CD14-positive monocyte (primary cell): ENCODE data around the gene AFF3. TPM values are rescaled to one million over a fixed set of nuclear protein-coding genes. Genes with fewer than 3 reads are reported as not detected.

Source experiments
- DNase-seq, 3 donors: peaks; one replicate each; pipeline ENCODE4 v3.0.0-alpha.2; 2011 to 2022
- H2AFZ ChIP-seq: 2 replicates; pipeline ENCODE4 v1.6.0; 2012; ENCODE audit warnings: mild to moderate bottlenecking, low read depth, low read length, inconsistent platforms; ENCODE audit not compliant: insufficient read depth, poor library complexity, severe bottlenecking
- H3K27ac ChIP-seq, 2 donors: 1 replicate in 1 of 2; 2 replicates in 1 of 2; pipeline ENCODE4 v1.5.1; 2012 to 2013; ENCODE audit warnings: low read length in 2 of 2, control low read depth in 1 of 2, inconsistent platforms in 1 of 2, low read depth in 1 of 2, mild to moderate bottlenecking in 1 of 2
- H3K27me3 ChIP-seq, 2 donors: one replicate each; pipeline versions ENCODE4 v1.6.0 to v1.6.1; 2011 to 2013; ENCODE audit warnings: low read length in 2 of 2; ENCODE audit not compliant: control insufficient read depth in 2 of 2, insufficient read depth in 2 of 2
- H3K36me3 ChIP-seq, 2 donors: replicated peaks in 1 of 2; 1 replicate in 1 of 2; 2 replicates in 1 of 2; pipeline versions ENCODE4 v1.5.1 to v1.6.1; 2012 to 2013; ENCODE audit warnings: low read length in 2 of 2, control low read depth in 1 of 2, inconsistent platforms in 1 of 2, mild to moderate bottlenecking in 1 of 2; ENCODE audit not compliant: insufficient read depth in 2 of 2, control insufficient read depth in 1 of 2
- H3K4me1 ChIP-seq, 2 donors: 1 replicate in 1 of 2; 2 replicates in 1 of 2; pipeline versions ENCODE4 v1.5.1 to v1.6.1; 2012 to 2013; ENCODE audit warnings: low read length in 2 of 2, control low read depth in 1 of 2, inconsistent platforms in 1 of 2, mild to moderate bottlenecking in 1 of 2, moderate library complexity in 1 of 2; ENCODE audit not compliant: insufficient read depth in 2 of 2, control insufficient read depth in 1 of 2
- H3K4me2 ChIP-seq: replicated peaks from 2 replicates; pipeline ENCODE3; 2012; ENCODE audit warnings: low read length, moderate library complexity, mild to moderate bottlenecking; ENCODE audit not compliant: poor library complexity, severe bottlenecking; ENCODE audit errors: extremely low read depth
- H3K4me3 ChIP-seq, 3 experiments: fragments of 200-600 bp in 1 of 3; sonication (generic) in 1 of 3; replicated peaks in 1 of 3; 1 replicate in 2 of 3; 2 replicates in 1 of 3; pipeline ENCODE4 v1.5.1; 2011 to 2013; ENCODE audit warnings: low read length in 3 of 3, mild to moderate bottlenecking in 3 of 3, control low read depth in 2 of 3, low read depth in 2 of 3, inconsistent platforms in 1 of 3, moderate library complexity in 1 of 3
- H3K79me2 ChIP-seq: 2 replicates; pipeline ENCODE4 v1.6.0; 2012; ENCODE audit warnings: mild to moderate bottlenecking, control low read depth, inconsistent platforms, low read length, moderate library complexity; ENCODE audit not compliant: insufficient read depth
- H3K9ac ChIP-seq: 2 replicates; pipeline ENCODE4 v1.6.0; 2017; ENCODE audit warnings: low read length, mild to moderate bottlenecking; ENCODE audit not compliant: insufficient read depth, poor library complexity, severe bottlenecking
- H3K9me3 ChIP-seq, 2 donors: replicated peaks in 1 of 2; 1 replicate in 1 of 2; 2 replicates in 1 of 2; pipeline versions ENCODE4 v1.5.1 to v1.6.1; 2012 to 2013; ENCODE audit warnings: low read length in 2 of 2, control low read depth in 1 of 2; ENCODE audit not compliant: control insufficient read depth in 1 of 2, insufficient read depth in 1 of 2
- H4K20me1 ChIP-seq: 2 replicates; pipeline ENCODE4 v1.6.0; 2012; ENCODE audit warnings: mild to moderate bottlenecking, low read length, control low read depth, moderate library complexity; ENCODE audit not compliant: insufficient read depth
- H3K27ac Mint-ChIP-seq, 7 donors: one replicate each; pipeline ENCODE4 v1.8.0; 2020; ENCODE audit warnings: mild to moderate bottlenecking in 7 of 7, mixed read lengths in 7 of 7, moderate library complexity in 6 of 7, inconsistent platforms in 2 of 7
- H3K27me3 Mint-ChIP-seq, 3 donors: one replicate each; pipeline ENCODE4 v1.8.0; 2021 to 2022; ENCODE audit warnings: low read depth in 3 of 3, mild to moderate bottlenecking in 3 of 3, mixed read lengths in 3 of 3, moderate library complexity in 3 of 3, inconsistent platforms in 1 of 3
- H3K36me3 Mint-ChIP-seq, 2 donors: one replicate each; pipeline ENCODE4 v1.8.0; 2020; ENCODE audit warnings: mixed read lengths in 2 of 2, inconsistent platforms in 1 of 2, mild to moderate bottlenecking in 1 of 2
- H3K4me1 Mint-ChIP-seq: one replicate; pipeline ENCODE4 v1.8.0; 2020; ENCODE audit warnings: mild to moderate bottlenecking, mixed read lengths
- H3K4me3 Mint-ChIP-seq, 2 donors: one replicate each; pipeline ENCODE4 v1.8.0; 2020; ENCODE audit warnings: mild to moderate bottlenecking in 2 of 2, mixed read lengths in 2 of 2, moderate library complexity in 1 of 2
- H3K9me3 Mint-ChIP-seq, 7 donors: one replicate each; pipeline ENCODE4 v1.8.0; 2020 to 2022; ENCODE audit warnings: mixed read lengths in 7 of 7, mild to moderate bottlenecking in 6 of 7, moderate library complexity in 6 of 7, inconsistent platforms in 2 of 7
- WGBS: methylation state at CpG from one replicate; pipeline ENCODE4 v1.1.5; 2013; ENCODE audit warnings: missing lambda C conversion rate; ENCODE audit not compliant: insufficient coverage; 5-methylcytosine and 5-hydroxymethylcytosine counted together
- intact Hi-C, 2 donors: fragments of 100-400 bp; cut with micrococcal nuclease; formaldehyde crosslinking; loops; one replicate each; pipeline versions ENCODE4 v1.15.0 to v1.15.1; 2023
- polyA plus RNA-seq, 3 donors: library from polyadenylated mRNA; depleted of rRNA in 1 of 3; unstranded in 2 of 3; stranded (reverse) in 1 of 3; fragments of 300-500 nt in 2 of 3; fragments of >200 nt in 1 of 3; fragmentation: Illumina TruSeq in 2 of 3; gene quantifications; 1 replicate in 2 of 3; 2 replicates in 1 of 3; pipeline ENCODE4 v1.2.3, GENCODE V29; 2012 to 2021
- TF ChIP-seq, protein P1 (sequence below): fragments of 200-600 bp; IDR thresholded peaks from one replicate; pipeline ENCODE4 v1.8.0; 2022; ENCODE audit warnings: antibody characterized with exemption, mild to moderate bottlenecking

The AFF3 gene
- polyA plus RNA-seq, 3 donors, result 0.17 to 4.1 (median 0.49) TPM

DNA sequence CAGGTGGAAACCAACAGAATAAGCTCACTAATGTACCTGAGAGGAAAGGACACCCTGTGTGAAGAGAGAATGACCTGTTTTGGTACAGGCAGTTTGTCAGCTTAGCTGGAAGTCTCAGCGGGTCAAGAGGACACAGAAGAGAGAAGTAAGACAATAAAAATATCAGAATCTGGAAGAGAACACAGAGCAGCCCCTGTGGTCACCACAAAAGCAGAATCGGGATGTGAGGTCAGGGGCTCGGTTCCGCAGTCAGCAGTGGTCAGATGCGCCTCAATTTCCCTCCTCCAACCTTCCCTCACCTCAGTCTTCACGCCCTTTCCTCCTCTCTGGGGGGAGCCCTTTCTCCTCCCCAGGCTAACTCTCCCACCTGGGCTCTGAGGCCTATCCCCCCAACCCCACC lies 122.9 kb downstream of the AFF3 start:
- 85% methylated on average over 6 of the region's 6 CpGs for WGBS

DNA sequence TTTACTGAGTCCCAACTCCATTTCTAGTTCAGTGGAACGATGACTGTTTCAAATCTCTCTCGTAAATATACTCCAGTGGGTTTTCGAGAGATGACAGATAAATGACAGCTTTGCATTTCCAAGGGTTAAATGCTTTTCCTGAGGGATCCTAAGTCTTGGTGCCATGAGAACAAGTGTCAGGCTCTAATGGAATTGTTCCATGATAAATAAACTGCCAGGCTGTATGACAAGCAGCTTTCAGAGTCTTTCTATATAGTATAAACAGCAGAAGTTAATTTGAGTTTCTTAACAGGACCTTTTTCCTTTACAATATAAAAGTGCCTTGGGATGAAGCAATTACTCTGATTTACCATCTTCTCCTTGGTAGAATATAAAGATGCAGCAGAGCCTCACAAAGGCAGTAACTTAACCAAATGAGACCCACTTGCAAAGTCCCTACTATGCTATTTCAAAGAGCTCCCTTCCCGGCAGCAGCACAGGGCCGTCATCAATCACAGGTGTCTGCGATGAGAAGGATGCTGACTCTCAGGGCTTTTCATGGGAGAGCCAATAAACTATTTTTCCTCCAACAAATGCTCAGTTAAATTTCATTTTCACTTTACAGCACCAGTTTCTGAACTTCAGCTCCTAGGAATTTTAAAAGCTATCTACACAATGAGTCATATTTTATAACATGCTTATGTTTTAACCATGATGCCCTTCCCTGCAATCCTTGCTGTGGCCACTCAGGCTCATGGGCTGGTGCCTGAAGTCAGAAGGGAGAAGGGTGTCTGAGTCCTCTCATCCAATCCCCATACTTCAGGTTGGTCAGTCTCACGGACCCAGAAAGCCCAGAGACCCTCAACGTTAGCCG lies 123.8 kb downstream of the AFF3 start:
- H3K36me3 ChIP-seq, result peaks cover 0 to 5% of the 10 kb centered on the region in 2 donors

More for the DNA sequence above, 122.9 kb downstream of the AFF3 start:
- H3K4me1 Mint-ChIP-seq, result peaks cover 19% of the 10 kb centered on the region
- Histone ChIP-seq H2AFZ (no peak overlapping the region), H3K4me1 (peaks cover 8 to 11% of the 10 kb centered on the region in 2 donors), H4K20me1 (no peaks in the 10 kb centered on the region), H3K4me2 (no peak overlapping the region), H3K27me3 (no peaks in the 10 kb centered on the region), H3K9ac (no peak overlapping the region), H3K27ac (no peak overlapping the region), H3K4me3 (no peak overlapping the region), H3K36me3 (peaks cover 0 to 5% of the 10 kb centered on the region in 2 donors), H3K79me2 (no peaks in the 10 kb centered on the region), H3K9me3 (no peaks in the 10 kb centered on the region)
- TF ChIP-seq, protein P1, sequence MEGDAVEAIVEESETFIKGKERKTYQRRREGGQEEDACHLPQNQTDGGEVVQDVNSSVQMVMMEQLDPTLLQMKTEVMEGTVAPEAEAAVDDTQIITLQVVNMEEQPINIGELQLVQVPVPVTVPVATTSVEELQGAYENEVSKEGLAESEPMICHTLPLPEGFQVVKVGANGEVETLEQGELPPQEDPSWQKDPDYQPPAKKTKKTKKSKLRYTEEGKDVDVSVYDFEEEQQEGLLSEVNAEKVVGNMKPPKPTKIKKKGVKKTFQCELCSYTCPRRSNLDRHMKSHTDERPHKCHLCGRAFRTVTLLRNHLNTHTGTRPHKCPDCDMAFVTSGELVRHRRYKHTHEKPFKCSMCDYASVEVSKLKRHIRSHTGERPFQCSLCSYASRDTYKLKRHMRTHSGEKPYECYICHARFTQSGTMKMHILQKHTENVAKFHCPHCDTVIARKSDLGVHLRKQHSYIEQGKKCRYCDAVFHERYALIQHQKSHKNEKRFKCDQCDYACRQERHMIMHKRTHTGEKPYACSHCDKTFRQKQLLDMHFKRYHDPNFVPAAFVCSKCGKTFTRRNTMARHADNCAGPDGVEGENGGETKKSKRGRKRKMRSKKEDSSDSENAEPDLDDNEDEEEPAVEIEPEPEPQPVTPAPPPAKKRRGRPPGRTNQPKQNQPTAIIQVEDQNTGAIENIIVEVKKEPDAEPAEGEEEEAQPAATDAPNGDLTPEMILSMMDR, result no peak
- peak overlapping the region in 2 of 7 donors; percentile 30 to 58 for H3K27ac Mint-ChIP-seq
- H3K27me3 Mint-ChIP-seq, result peaks cover 0 to 4% (median 3%) of the 10 kb centered on the region in 3 donors
- no peak for DNase-seq
- no peak overlapping the region for H3K4me3 Mint-ChIP-seq
- H3K36me3 Mint-ChIP-seq, result no peaks in the 10 kb centered on the region
- H3K9me3 Mint-ChIP-seq, result peaks cover 0 to 3% (median 0%) of the 10 kb centered on the region in 7 donors
- intact Hi-C loops, result no loop called here

More for the DNA sequence above, 123.8 kb downstream of the AFF3 start:
- H3K4me1 Mint-ChIP-seq, result peaks cover 19% of the 10 kb centered on the region
- Histone ChIP-seq H3K9me3 (no peaks in the 10 kb centered on the region), H3K4me2 (no peak overlapping the region), H3K4me3 (no peak overlapping the region), H3K9ac (no peak overlapping the region), H2AFZ (no peak overlapping the region), H3K27ac (no peak overlapping the region), H4K20me1 (no peaks in the 10 kb centered on the region), H3K4me1 (peaks cover 8 to 11% of the 10 kb centered on the region in 2 donors), H3K27me3 (no peaks in the 10 kb centered on the region), H3K79me2 (no peaks in the 10 kb centered on the region)
- TF ChIP-seq, protein P1, result no peak
- no peak overlapping the region for H3K27ac Mint-ChIP-seq
- no peaks in the 10 kb centered on the region for H3K9me3 Mint-ChIP-seq
- no peaks in the 10 kb centered on the region for H3K36me3 Mint-ChIP-seq
- H3K4me3 Mint-ChIP-seq, result no peak overlapping the region
- intact Hi-C loops, result no loop called here
- WGBS, result 100% methylated on average over 3 of the region's 9 CpGs
- H3K27me3 Mint-ChIP-seq, result peaks cover 0 to 4% (median 3%) of the 10 kb centered on the region in 3 donors
- DNase-seq, result no peak
